Osteocyte (in vitro differentiated cells): ENCODE results near the gene GGNBP2. TPM values are rescaled to one million over a fixed set of nuclear protein-coding genes. Genes with fewer than 3 reads are reported as not detected.

Experiments
- DNase-seq: peaks from one replicate; pipeline ENCODE4 v3.0.0; 2021; ENCODE audit warnings: mixed read lengths; ENCODE audit not compliant: unreplicated experiment; ENCODE audit errors: extremely low spot score
- H3K27ac Mint-ChIP-seq: one replicate; pipeline ENCODE4 v1.8.0; 2021; ENCODE audit warnings: mild to moderate bottlenecking, mixed read lengths; ENCODE audit not compliant: unreplicated experiment
- H3K27me3 Mint-ChIP-seq: one replicate; pipeline ENCODE4 v1.8.0; 2021; ENCODE audit warnings: mixed read lengths; ENCODE audit not compliant: unreplicated experiment
- H3K36me3 Mint-ChIP-seq: one replicate; pipeline ENCODE4 v1.8.0; 2021; ENCODE audit warnings: mixed read lengths; ENCODE audit not compliant: unreplicated experiment
- H3K4me1 Mint-ChIP-seq: one replicate; pipeline ENCODE4 v1.8.0; 2021; ENCODE audit warnings: mixed read lengths; ENCODE audit not compliant: unreplicated experiment
- H3K4me3 Mint-ChIP-seq: one replicate; pipeline ENCODE4 v1.8.0; 2021; ENCODE audit warnings: mild to moderate bottlenecking, moderate library complexity, mixed read lengths; ENCODE audit not compliant: unreplicated experiment
- H3K9me3 Mint-ChIP-seq: one replicate; pipeline ENCODE4 v1.8.0; 2021; ENCODE audit warnings: mixed read lengths; ENCODE audit not compliant: unreplicated experiment
- CTCF ChIP-seq: fragments of 200-600 bp; sonication (generic); IDR thresholded peaks from 2 replicates; pipeline ENCODE4 v1.5.0; 2021; ENCODE audit warnings: antibody characterized with exemption, mild to moderate bottlenecking, moderate library complexity
- total RNA-seq: library from RNA; stranded (reverse); gene quantifications from 2 replicates; pipeline ENCODE4 v1.2.1, GENCODE V29; 2021

GGNBP2 gene
- total RNA-seq, 1 donor from 2014 or later = 76.1 TPM

- no peak for DNase-seq
- H3K27ac Mint-ChIP-seq = peak overlapping the region; percentile 99
- peaks cover 7% of the 10 kb centered on the region for H3K36me3 Mint-ChIP-seq
- no peaks in the 10 kb centered on the region for H3K27me3 Mint-ChIP-seq
- peak; percentile 16 for TF ChIP-seq CTCF
- no peaks in the 10 kb centered on the region for H3K9me3 Mint-ChIP-seq
- peak overlapping the region; percentile 89 for H3K4me3 Mint-ChIP-seq
- peaks cover 39% of the 10 kb centered on the region for H3K4me1 Mint-ChIP-seq
Measured at GRCh38 chr17:36544044-36544306, 744 bp upstream of the GGNBP2 start.

GRCh38 chr17:36545077-36545464 is 352 bp downstream of the GGNBP2 start:
- no peaks in the 10 kb centered on the region for H3K27me3 Mint-ChIP-seq
- H3K4me1 Mint-ChIP-seq = peaks cover 43% of the 10 kb centered on the region
- H3K36me3 Mint-ChIP-seq = peaks cover 8% of the 10 kb centered on the region
- DNase-seq = no peak
- H3K27ac Mint-ChIP-seq = peak overlapping the region; percentile 99
- H3K4me3 Mint-ChIP-seq = peak overlapping the region; percentile 89
- no peaks in the 10 kb centered on the region for H3K9me3 Mint-ChIP-seq
- no peak for TF ChIP-seq CTCF

DNA sequence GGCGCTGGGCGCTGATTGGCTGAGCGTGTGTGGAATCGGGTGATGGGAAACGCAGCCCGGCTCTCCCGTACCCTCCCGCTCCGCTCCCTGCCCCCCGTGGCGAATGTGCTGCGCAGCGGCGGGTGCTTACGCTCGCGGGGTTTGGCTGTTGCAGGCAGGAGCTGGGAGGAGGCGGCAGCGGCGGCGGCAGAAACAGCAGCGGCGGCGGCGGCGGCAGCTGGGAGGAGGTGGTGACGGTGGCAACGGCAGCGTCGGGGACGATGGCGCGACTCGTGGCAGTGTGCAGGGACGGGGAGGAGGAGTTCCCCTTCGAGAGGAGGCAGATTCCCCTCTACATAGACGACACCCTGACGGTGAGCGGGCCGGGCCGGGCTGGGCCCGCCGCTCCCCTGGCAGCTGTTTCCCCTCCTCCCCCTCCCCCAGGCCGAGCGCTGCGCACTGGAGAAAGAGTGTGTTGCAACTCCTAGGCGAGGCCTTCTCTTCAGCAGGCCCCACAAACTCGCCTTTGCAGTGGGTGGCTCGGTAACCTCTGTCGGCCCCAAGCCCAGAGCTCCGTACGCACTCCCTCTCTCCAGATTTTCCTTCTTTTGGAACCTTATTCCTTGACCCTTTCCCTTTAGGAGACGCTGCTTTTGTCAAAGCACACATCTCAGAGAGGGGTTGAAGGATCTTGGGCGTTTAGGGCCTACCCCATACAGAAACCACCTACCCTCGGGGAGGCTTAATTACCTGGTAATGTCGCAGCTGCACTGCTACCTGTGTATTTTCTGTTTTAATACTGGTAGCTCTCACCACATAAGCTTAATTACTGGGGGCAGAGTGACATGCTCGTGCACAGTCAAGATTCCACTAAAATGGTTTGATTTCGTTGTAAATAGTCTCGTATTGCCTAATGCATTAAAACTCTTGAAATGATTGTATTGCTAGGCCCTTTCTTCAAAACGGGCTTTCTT is 1.0 kb downstream of the GGNBP2 start:
- TF ChIP-seq CTCF = no peak

DNA sequence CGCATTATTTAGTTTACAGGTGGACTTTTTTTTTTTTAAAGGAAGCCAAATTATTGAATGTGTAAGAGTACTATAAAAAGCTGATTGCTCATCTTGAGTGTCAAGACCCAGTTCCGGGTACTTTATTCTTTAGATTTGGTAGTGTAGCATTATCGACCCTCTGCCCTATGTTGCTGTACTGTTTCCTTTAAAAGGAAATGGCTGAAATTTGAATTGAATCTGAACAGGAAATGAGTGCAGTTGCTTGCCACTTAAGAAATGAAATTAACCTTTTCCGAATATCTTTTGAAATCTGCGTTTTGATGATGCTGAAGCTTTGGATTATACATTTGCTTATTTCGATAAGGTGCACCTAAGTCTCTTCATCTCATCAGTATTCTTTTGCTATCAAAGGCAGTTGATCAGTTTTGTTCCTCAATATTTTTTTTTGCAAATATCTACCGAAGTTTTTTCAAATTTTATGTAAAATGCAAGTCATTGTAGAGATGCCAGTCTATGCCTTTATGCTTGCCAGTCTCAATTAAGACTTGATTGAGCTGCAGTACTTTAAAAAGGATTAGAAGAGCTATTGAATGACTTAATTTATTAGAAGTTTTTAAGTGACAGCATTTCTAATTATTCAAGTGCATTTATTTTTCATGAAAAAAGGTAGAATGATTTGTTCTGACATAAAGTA is 1.8 kb downstream of the GGNBP2 start:
- no peaks in the 10 kb centered on the region for H3K27me3 Mint-ChIP-seq
- H3K27ac Mint-ChIP-seq = peak overlapping the region; percentile 94
- peaks cover 49% of the 10 kb centered on the region for H3K4me1 Mint-ChIP-seq
- peaks cover 11% of the 10 kb centered on the region for H3K36me3 Mint-ChIP-seq
- no peaks in the 10 kb centered on the region for H3K9me3 Mint-ChIP-seq
- H3K4me3 Mint-ChIP-seq = peak overlapping the region; percentile 85
- DNase-seq = no peak
- no peak for TF ChIP-seq CTCF

More for the DNA sequence above, 1.0 kb downstream of the GGNBP2 start:
- H3K4me3 Mint-ChIP-seq = peak overlapping the region; percentile 85
- H3K27ac Mint-ChIP-seq = peak overlapping the region; percentile 94
- peak; percentile 99 for DNase-seq
- no peaks in the 10 kb centered on the region for H3K9me3 Mint-ChIP-seq
- H3K27me3 Mint-ChIP-seq = no peaks in the 10 kb centered on the region
- peaks cover 48% of the 10 kb centered on the region for H3K4me1 Mint-ChIP-seq
- peaks cover 10% of the 10 kb centered on the region for H3K36me3 Mint-ChIP-seq

DNA sequence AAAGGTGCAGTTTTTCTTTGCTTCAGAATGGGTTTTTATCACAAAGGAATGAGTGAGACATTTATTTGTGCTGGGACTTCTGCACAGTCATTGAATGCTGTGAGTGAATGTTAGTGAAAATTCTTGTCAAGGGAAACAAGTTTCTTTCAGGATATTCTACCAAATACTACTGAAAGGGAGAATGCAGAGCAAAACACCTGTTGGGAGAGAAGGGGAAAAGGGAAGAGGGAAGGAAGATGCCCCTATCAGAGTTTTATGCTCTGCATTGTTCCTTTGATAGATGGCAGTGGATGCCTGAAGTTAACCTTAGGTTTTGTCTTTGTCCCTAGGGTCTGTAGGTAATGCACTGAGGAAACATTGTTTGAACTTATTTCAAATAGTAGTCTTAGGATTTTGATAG is 3.1 kb downstream of the GGNBP2 start:
- Mint-ChIP-seq H3K9me3 (no peaks in the 10 kb centered on the region), H3K4me1 (peaks cover 54% of the 10 kb centered on the region), H3K4me3 (peak overlapping the region; percentile 85), H3K27ac (peak overlapping the region; percentile 66), H3K27me3 (no peaks in the 10 kb centered on the region), H3K36me3 (peaks cover 8% of the 10 kb centered on the region)
- no peak for TF ChIP-seq CTCF
- no peak for DNase-seq
